Measurements from ENCODE around the gene GDF2.

GDF2 gene

DNA sequence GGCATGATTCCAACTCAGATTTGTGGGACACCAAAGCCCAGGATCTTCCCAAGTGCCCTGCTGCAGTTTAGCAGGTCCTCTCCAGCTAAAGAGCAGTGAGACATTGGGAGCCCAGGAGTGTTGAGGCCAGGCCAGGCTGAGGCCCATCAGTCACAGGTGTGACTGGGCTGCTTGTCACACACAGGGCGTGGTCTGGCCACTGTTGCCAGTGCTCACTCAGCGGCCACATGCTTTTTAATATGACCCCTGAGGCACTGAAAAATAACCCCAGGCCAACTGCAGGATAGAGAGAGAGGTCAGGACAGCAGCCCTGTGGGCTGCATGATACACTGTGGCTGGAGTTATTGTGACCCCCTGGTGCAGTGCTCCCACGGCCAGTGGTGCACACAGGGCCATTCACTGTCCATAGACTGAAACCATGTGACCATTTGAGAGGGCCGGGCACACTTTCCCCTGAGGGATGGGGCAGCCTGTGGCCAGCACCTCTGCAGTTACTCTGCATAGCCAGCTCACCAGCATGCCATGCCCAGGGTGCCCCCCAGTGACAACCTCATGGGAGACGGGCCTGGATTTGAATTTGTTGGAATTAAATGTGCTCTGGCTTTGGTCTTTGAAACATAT, 4.2 kb downstream of the GDF2 start:
- H3K4me3 ChIP-seq (ENCODE audit: low read depth, low read length): no peak overlapping the region
- no peak for TF ChIP-seq CTCF (IDR thresholded peaks at IDR 0.05; ENCODE audit: borderline replicate concordance, insufficient read depth, low read depth, low read length)

DNA sequence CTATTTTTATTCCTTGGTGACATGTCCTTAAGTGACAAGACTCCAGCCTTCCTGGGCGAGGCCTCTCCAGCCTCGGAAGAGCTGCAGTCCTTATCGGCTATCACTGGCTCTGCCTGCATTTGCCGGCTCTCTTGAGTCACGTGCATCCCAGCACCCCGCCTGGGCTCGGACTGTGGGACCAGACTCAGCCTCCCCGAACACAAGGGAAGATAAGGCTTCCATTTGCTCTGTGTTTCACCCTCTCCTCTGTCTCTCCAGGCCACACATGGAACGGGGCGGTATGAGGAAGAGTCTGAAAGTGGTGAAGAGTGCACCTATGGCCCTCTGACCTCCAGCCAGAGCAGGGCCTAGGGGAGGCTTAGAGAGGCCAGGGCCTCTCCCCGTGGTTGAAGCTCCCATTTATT, 4.7 kb downstream of the GDF2 start:
- no peak for TF ChIP-seq CTCF (IDR thresholded peaks at IDR 0.05; ENCODE audit: borderline replicate concordance, insufficient read depth, low read depth, low read length)
- no peak overlapping the region for H3K4me3 ChIP-seq (ENCODE audit: low read depth, low read length)

DNA sequence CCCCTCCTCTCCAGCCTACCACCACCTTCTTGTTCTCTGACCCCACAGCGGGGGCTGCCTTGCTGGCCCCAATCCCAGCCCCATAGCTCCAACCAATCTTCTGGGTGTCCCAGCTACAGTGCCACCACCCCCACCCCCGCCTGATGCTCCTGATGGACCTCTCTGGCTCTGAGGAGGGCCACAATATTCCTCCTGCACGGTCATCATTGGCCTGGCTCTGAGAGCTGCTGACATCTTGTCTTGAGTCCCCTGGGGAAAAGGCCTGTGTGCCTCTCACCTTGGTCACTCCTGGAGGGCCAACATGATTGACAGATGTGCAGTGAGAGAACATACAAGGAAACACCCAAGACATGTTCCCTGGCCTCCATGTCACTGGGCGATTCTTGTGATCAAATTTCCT, 7.6 kb downstream of the GDF2 start:
- no peak overlapping the region for H3K4me3 ChIP-seq (ENCODE audit: low read depth, low read length)
- TF ChIP-seq CTCF (IDR thresholded peaks at IDR 0.05; ENCODE audit: borderline replicate concordance, insufficient read depth, low read depth, low read length): no peak

GRCh38 chr10:47330366-47330765, 8.1 kb downstream of the GDF2 start:
- TF ChIP-seq CTCF (IDR thresholded peaks at IDR 0.05; ENCODE audit: borderline replicate concordance, insufficient read depth, low read depth, low read length): no peak

DNA sequence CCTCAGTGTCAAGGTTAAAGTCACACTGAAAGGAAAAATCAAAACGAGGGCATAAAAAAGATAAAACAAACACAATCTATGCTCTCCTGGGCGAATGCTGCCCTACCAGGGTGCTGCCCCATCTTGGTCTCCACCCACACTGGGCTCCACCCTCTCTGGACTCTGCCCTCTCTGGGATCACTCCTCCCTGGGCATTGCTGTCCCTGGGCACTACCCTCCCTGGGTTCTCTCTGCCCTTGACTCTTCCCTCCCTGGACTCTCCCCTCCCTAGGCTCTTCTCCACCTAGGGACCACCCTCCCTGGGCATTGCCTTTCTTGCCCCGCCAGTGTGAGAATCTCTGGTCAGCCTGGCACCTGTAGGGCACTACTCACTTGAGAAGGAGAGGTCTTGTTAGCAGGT, 8.6 kb downstream of the GDF2 start:
- no peak overlapping the region for H3K4me3 ChIP-seq (ENCODE audit: low read depth, low read length)
- TF ChIP-seq CTCF (IDR thresholded peaks at IDR 0.05; ENCODE audit: borderline replicate concordance, insufficient read depth, low read depth, low read length): no peak

More at GRCh38 chr10:47330366-47330765, 8.1 kb downstream of the GDF2 start:
- H3K4me3 ChIP-seq (ENCODE audit: low read depth, low read length): no peak overlapping the region

GRCh38 chr10:47331491-47331890, 9.2 kb downstream of the GDF2 start:
- H3K4me3 ChIP-seq (ENCODE audit: low read depth, low read length): no peak overlapping the region
- TF ChIP-seq CTCF (IDR thresholded peaks at IDR 0.05; ENCODE audit: borderline replicate concordance, insufficient read depth, low read depth, low read length): no peak

- H3K4me3 ChIP-seq (ENCODE audit: low read depth, low read length): no peak overlapping the region
- no peak for TF ChIP-seq CTCF (IDR thresholded peaks at IDR 0.05; ENCODE audit: borderline replicate concordance, insufficient read depth, low read depth, low read length)
These were observed 9.7 kb downstream of the GDF2 start for GRCh38 chr10:47331954-47332353.
